NCI-H128 (cell line): ENCODE measurements around the gene AHNAK.

ENCODE experiments used
- DNase-seq: peaks from one replicate; lab custom pipeline; 2025; ENCODE audit not compliant: unreplicated experiment; lab: John Stamatoyannopoulos, UW

AHNAK gene

GRCh38 chr11:62439785-62440602 lies 106.6 kb downstream of the AHNAK start:
- no peak for DNase-seq

DNA sequence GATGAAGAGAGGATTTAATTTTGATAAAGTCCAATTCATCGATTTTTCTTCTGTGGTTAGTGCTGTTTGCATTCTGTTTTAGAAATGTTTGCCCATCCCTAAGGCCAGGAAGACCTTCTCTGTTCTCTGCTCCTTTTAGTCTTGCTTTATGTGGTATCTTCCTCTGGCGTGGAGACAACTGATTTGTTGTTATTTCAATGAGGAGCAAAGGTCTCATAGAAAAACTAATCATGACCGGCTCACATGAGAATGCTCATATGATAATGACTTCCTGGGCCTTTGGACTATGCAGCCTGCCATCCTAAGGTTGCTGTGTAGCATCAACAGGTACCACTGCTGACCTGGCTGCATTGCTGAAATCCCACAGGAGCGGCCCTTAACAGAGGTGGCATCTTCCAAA lies 108.0 kb downstream of the AHNAK start:
- no peak for DNase-seq

GRCh38 chr11:62437616-62438015 lies 109.0 kb downstream of the AHNAK start:
- no peak for DNase-seq

GRCh38 chr11:62435846-62436660 lies 110.6 kb downstream of the AHNAK start:
- no peak for DNase-seq

- DNase-seq: no peak
These were observed 112.7 kb downstream of the AHNAK start for GRCh38 chr11:62433904-62434276.

GRCh38 chr11:62433141-62433903 lies 113.3 kb downstream of the AHNAK start:
- no peak for DNase-seq

GRCh38 chr11:62432695-62433094 lies 113.9 kb downstream of the AHNAK start:
- DNase-seq: no peak

DNA sequence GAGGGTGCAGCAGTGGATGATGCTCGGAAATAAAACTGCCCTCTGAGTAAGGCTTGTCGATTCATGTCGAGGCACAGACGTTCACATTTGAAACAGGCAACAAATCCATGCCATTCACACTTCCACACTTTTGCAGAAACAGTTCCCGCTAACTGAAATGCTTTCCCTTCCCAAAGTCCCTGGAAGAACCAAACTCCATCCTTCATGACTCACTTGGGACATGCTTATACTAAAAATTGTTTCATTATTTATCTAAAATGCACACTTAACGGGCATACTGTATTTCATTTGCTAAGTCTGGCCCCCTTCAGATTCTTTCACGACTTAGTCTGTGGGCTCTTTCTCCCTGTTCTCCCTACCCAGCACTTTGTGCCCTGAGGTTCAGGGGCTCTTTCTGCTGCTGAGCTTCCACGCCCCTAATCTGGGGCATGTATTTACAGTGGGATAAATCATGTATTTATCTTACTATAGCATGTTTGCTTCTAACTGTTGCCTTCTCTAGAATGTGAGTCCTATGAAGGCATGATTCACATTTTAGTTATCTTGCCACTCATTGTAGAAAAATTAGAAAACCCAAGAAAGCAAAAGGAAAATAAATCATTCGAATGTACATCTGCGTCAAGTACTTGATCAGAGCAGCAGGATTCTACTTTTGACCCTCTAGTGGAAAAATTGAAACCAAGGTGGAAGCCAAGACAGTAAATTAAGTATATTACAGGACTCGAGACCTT lies 115.3 kb downstream of the AHNAK start:
- no peak for DNase-seq

- DNase-seq: no peak
These were observed 116.2 kb downstream of the AHNAK start for GRCh38 chr11:62430425-62430824.

DNA sequence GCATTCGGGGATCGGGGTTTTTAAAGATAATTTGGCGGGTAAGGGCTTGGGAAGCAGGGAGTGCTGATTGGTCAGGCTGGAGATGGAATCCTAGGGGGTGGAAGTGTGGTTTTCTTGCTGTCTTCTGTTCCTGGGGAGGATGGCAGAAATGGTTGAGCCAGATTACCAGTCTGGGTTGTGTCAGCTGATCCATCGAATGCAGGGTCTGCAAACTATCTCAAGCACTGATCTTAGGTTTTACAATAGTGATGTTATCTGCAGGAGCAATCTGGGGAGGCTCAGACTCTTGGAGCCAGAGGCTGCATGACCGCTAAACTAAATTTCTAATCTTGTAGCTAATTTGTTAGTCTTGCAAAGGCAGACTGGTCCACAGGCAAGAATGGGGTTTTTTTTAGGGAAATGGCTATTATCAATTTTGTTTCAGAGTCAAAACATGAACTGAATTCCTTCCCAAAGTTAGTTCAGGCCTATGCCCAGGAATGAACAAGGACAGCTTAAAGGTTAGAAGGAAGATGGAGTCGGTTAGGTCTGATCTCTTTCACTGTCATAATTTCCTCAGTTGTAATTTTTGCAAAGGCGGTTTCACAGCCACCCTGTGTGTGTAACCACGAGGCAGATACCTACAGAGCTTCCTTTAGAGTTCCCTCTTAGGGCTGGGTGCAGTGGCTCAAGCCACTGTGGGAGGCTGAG lies 117.6 kb downstream of the AHNAK start:
- no peak for DNase-seq

DNA sequence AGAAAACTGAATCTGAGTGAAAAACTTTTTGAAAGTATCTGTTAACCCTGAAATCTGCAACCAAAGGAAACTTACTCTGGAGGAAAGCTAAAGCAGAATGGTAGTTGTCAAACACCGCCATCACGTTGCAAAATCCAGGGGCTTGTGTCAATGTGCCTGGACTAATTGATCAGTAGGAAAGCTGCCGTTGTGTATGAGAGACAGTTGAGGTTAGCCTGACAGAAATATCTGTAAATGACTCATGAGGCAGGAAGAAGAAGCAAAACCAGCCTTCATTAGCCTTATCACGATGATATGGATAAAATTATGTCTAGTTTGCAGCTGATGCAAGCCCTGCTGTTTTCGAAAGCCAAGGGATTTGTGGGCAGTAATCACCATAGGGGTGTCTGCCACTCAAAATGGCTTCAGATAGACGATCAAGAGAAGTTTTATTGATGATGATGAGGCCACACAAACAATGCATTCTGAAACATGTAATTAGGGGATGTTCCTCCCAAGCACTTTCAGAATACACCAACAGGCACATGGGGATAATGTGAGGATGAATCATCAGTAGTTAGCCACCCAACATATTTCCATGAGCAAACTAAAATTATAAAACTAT lies 118.9 kb downstream of the AHNAK start:
- DNase-seq: no peak

GRCh38 chr11:62423012-62423411 lies 123.6 kb downstream of the AHNAK start:
- DNase-seq: no peak

DNA sequence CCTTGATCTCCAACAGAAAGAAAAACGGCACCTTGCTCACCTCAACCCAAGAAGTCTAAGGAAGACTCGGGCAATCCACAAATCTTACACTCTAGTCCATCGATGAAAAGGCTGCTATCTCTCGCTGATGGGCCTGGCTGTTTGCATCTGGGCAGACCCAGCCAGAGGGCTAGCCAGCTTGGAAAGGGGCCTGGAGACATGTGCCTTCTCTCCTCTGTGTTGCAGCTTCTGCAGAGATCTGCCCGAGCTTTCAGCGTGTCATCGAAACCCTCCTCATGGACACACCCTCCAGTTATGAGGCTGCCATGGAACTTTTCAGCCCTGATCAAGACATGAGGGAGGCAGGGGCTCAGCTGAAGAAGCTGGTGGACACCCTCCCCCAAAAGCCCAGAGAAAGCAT lies 124.6 kb downstream of the AHNAK start:
- no peak for DNase-seq

DNA sequence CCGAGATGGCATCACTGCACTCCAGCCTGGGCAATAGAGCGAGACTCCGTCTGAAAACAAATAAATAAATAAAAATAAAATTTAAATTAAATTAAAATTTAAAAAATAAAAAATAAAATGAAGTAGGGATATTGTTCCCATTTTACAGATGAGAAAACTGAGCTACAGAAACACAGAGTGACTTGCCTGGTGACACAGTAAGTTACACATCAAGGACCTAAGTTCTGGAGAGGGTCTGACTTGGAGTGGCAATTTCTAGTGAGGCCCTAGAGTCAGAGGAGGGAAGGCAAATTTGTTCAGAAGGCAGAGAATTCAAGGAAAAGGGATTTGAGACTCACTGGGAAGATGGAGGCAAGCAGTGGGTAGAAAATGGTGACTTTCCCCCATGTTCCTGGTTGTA lies 125.7 kb downstream of the AHNAK start:
- DNase-seq: no peak

GRCh38 chr11:62419943-62420342 lies 126.7 kb downstream of the AHNAK start:
- DNase-seq: no peak

DNA sequence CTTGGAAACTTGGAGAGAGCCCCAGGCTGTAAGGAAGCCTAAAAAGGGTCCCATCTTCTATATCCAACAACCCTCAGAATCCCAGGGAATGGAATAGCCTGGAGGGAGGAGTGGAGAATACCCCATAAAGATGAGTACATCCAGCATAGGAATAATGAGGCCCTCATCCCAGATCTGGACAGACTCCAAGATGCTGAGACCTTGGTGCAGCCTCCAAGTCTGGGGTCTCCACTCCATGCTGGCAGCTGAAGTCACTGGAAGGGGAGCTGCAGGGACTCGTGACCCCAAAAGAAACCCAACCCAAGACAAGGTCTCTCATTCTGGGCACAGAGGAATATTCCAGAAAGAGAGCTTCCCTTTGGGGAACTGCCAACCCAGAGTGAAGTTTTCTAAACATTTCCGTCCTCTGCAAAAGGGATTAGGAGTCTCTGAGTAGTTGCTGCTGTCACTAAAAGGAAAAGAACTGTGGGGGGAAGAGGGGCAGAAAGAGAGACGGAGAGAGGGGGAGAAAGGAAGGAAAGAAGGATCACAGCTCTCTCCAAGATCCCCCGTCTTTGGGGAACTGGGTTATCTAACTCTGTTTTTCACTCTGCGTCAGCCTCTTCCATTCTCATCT lies 127.2 kb downstream of the AHNAK start:
- no peak for DNase-seq

DNA sequence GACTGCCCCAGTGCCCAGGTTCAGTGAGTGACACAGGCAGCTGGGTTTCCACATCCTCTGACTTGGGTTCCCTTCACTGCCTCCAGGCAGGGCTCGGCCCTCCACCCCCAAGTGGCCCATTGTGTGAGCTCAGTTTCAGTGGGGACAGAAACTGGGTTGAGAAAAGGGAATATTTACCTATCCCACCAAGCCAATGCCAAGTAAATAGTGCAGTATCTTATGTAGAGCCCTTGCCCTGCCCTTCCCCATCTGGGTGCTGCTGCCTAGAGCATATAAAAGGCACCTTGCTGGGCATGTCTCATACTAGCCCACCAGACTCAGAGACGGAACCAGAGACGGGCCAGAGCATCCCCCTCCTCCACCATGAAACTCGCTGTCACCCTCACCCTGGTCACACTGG lies 127.9 kb downstream of the AHNAK start, which contains the start of gene SCGB1A1:
TSS of gene SCGB1A1 (plus strand) at position 301 of the 400 bp plus-strand sequence. CDS start at position 364, 63 bp downstream.
- DNase-seq: no peak

DNA sequence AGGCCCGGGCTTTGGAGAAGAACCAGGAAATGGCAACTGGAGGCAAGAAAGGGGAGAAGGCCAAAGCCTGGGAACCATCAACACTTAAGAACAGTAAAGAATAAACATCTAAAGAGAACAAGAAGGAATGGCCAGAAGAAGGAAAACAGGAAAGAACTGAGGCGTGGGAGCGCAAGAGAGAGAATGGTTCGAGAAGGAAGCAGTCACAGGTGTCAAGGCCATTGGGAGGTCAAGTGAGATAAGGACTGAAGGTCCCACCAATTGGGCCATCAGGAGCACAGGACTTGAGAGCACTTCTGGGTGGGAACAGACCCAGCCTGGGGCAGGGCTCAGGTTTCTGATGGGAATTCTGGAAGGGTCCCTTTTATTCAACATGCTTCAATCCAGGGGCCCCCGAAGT lies 128.5 kb downstream of the AHNAK start:
- no peak for DNase-seq

DNA sequence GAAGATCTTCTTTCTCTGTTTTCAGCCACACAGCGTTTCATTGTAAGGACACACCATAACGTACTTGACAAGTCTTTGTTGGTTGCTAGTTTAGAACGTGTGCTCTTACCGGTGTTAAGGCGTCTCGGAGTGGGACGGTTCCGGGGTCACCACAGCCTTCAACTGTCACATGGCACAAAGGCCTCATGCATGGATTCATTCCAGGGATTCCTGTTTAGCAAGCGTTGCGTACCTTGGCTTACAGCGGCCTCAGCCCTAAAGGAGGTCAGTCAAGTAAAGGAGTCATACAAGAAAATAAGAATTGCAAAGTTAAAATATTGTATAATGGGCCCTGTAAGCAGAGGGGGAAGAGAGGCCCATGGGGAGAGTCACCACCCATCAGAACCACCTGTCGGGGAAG lies 130.0 kb downstream of the AHNAK start:
- no peak for DNase-seq
